ENCODE data around the gene CCDC169. TPM values are rescaled to one million over a fixed set of nuclear protein-coding genes. Genes with fewer than 3 reads are reported as not detected.
A peak's percentile ranks its signal among the peaks of the same experiment; 100 is the strongest.

Gene CCDC169
- total and polyA plus RNA-seq, 2 donors (not counting 1 experiment from before 2014, with no cell fraction given), result 0.07 TPM; not detected in 1

- DNase-seq, result no peak
- CTCF ChIA-PET, result interaction anchor here (1.5 kb wide), 1 partner anchor 16 kb away, joined by 6 read pairs; no protein-coding TSS in a partner anchor
- no peaks in the 10 kb centered on the region for H4K20me1 ChIP-seq (ENCODE audit: control insufficient read depth, insufficient read depth, low read length, poor library complexity, severe bottlenecking)
- H3K27ac ChIP-seq (ENCODE audit: low read length in 2 of 2), result no peak overlapping the region
- peak overlapping the region; percentile 68 for H3K9ac ChIP-seq (ENCODE audit: low read length)
- H3K4me3 ChIP-seq (ENCODE audit: control extremely low read depth in 1 of 5, extremely low read depth in 1 of 5, insufficient read depth in 1 of 5, low read depth in 2 of 5, low read length in 4 of 5), result peak overlapping the region in 1 of 5 experiments; percentile 78
- peak overlapping the region; percentile 82 for H3K4me2 ChIP-seq (replicated peaks; ENCODE audit: low read depth, low read length, poor library complexity, severe bottlenecking)
- POLR2A ChIA-PET, result no interaction called here
- 49% methylated on average over 4 of the region's 4 CpGs for WGBS (ENCODE audit: insufficient coverage)
- peak overlapping the region; percentile 91 for H3K4me3 Mint-ChIP-seq
- peak overlapping the region; percentile 87 for H2AFZ ChIP-seq (ENCODE audit: insufficient read depth, low read depth, low read length, poor library complexity, severe bottlenecking)
- no peaks in the 10 kb centered on the region for H3K9me3 Mint-ChIP-seq (ENCODE audit: insufficient read depth)
- no peaks in the 10 kb centered on the region for H3K36me3 ChIP-seq (replicated peaks in 1 of 2; ENCODE audit: control extremely low read depth in 1 of 2, control insufficient read depth in 1 of 2, extremely low read depth in 1 of 2, insufficient read depth in 2 of 2, low read length in 1 of 2)
- H3K4me1 ChIP-seq (ENCODE audit: control insufficient read depth in 2 of 2, insufficient read depth in 2 of 2, low read length in 2 of 2), result peaks cover 5 to 13% of the 10 kb centered on the region in 2 donors
- no peaks in the 10 kb centered on the region for H3K79me2 ChIP-seq (ENCODE audit: control insufficient read depth, insufficient read depth, low read length)
- H3K27me3 Mint-ChIP-seq, result peaks cover 22% of the 10 kb centered on the region
- peaks cover 0 to 14% (median 9%) of the 10 kb centered on the region in 4 experiments for H3K27me3 ChIP-seq (replicated peaks in 1 of 4; ENCODE audit: control extremely low read depth in 1 of 4, control insufficient read depth in 3 of 4, insufficient read depth in 4 of 4, low read length in 3 of 4)
- no peak overlapping the region for H3K27ac Mint-ChIP-seq
- no peak for TF ChIP-seq EZH2 (IDR thresholded peaks at IDR 0.05; ENCODE audit: borderline replicate concordance, insufficient read depth, low read depth, low read length, poor library complexity, severe bottlenecking)
- TF ChIP-seq CTCF (IDR thresholded peaks at IDR 0.05), result no peak
- peaks cover 17% of the 10 kb centered on the region for H3K4me1 Mint-ChIP-seq
- ATAC-seq (ENCODE audit: low read depth), result no peak
- intact Hi-C loops (cut with micrococcal nuclease), result no loop called here
- H3K9me3 ChIP-seq (ENCODE audit: control extremely low read depth in 1 of 3, control insufficient read depth in 2 of 3, insufficient read depth in 1 of 3, low read length in 2 of 3), result peaks cover 0 to 7% (median 0%) of the 10 kb centered on the region in 3 donors
These were observed 988 bp upstream of the CCDC169 start for GRCh38 chr13:36298535-36299068.

GRCh38 chr13:36294096-36294495, 3.5 kb downstream of the CCDC169 start:
- CTCF ChIA-PET, result interaction anchor here (1.8 kb wide), 1 partner anchor 9 kb away, joined by 4 read pairs; no protein-coding TSS in a partner anchor
- ATAC-seq (ENCODE audit: low read depth), result no peak

More at GRCh38 chr13:36294096-36294495, 3.5 kb downstream of the CCDC169 start:
- Histone ChIP-seq H3K4me1 (ENCODE audit: control insufficient read depth in 2 of 2, insufficient read depth in 2 of 2, low read length in 2 of 2) (peaks cover 5 to 13% of the 10 kb centered on the region in 2 donors), H3K9me3 (ENCODE audit: control extremely low read depth in 1 of 3, control insufficient read depth in 2 of 3, insufficient read depth in 1 of 3, low read length in 2 of 3) (peaks cover 0 to 7% (median 0%) of the 10 kb centered on the region in 3 donors), H3K27me3 (replicated peaks in 1 of 4; ENCODE audit: control extremely low read depth in 1 of 4, control insufficient read depth in 3 of 4, insufficient read depth in 4 of 4, low read length in 3 of 4) (peaks cover 0 to 14% (median 9%) of the 10 kb centered on the region in 4 experiments), H3K27ac (ENCODE audit: low read length in 2 of 2) (no peak overlapping the region), H3K4me3 (ENCODE audit: control extremely low read depth in 1 of 5, extremely low read depth in 1 of 5, insufficient read depth in 1 of 5, low read depth in 2 of 5, low read length in 4 of 5) (no peak overlapping the region), H3K4me2 (replicated peaks; ENCODE audit: low read depth, low read length, poor library complexity, severe bottlenecking) (no peak overlapping the region), H3K36me3 (replicated peaks in 1 of 2; ENCODE audit: control extremely low read depth in 1 of 2, control insufficient read depth in 1 of 2, extremely low read depth in 1 of 2, insufficient read depth in 2 of 2, low read length in 1 of 2) (no peaks in the 10 kb centered on the region), H2AFZ (ENCODE audit: insufficient read depth, low read depth, low read length, poor library complexity, severe bottlenecking) (no peak overlapping the region), H3K79me2 (ENCODE audit: control insufficient read depth, insufficient read depth, low read length) (no peaks in the 10 kb centered on the region), H3K9ac (ENCODE audit: low read length) (no peak overlapping the region), H4K20me1 (ENCODE audit: control insufficient read depth, insufficient read depth, low read length, poor library complexity, severe bottlenecking) (no peaks in the 10 kb centered on the region)
- POLR2A ChIA-PET, result no interaction called here
- H3K27me3 Mint-ChIP-seq, result peaks cover 22% of the 10 kb centered on the region
- WGBS (ENCODE audit: insufficient coverage), result 89% methylated on average over 2 of the region's 3 CpGs
- H3K4me1 Mint-ChIP-seq, result peaks cover 17% of the 10 kb centered on the region
- no peak for TF ChIP-seq CTCF (IDR thresholded peaks at IDR 0.05)
- TF ChIP-seq EZH2 (IDR thresholded peaks at IDR 0.05; ENCODE audit: borderline replicate concordance, insufficient read depth, low read depth, low read length, poor library complexity, severe bottlenecking), result no peak
- intact Hi-C loops (cut with micrococcal nuclease), result no loop called here
- no peaks in the 10 kb centered on the region for H3K9me3 Mint-ChIP-seq (ENCODE audit: insufficient read depth)
- DNase-seq, result no peak
- no peak overlapping the region for H3K27ac Mint-ChIP-seq
- no peak overlapping the region for H3K4me3 Mint-ChIP-seq

Measured in B cell (primary cell).